ENCODE results near the gene FAM131B. TPM values are rescaled to one million over a fixed set of nuclear protein-coding genes. Genes with fewer than 3 reads are reported as not detected.

The FAM131B gene
- total and polyA plus RNA-seq, 8 donors = 0.60 to 2.3 (median 1.6) TPM

- H3K4me3 ChIP-seq = no peak overlapping the region
- H3K9me3 ChIP-seq = no peaks in the 10 kb centered on the region
- intact Hi-C loops (cut with DNase I) = no loop called here
- no peak overlapping the region for H3K27ac ChIP-seq
- TF ChIP-seq CTCF (IDR thresholded peaks at IDR 0.05) = no peak
- DNase-seq (no peak), ATAC-seq (no peak)
- peaks cover 0 to 20% of the 10 kb centered on the region in 2 donors for H3K36me3 ChIP-seq
- peaks cover 0 to 7% of the 10 kb centered on the region in 2 donors for H3K4me1 ChIP-seq
- H3K27me3 ChIP-seq = no peaks in the 10 kb centered on the region
Observed at GRCh38 chr7:143401265-143401664, 38.8 kb upstream of the FAM131B start.

- no peak for ATAC-seq
Observed at GRCh38 chr7:143399642-143400041, 37.1 kb upstream of the FAM131B start.

GRCh38 chr7:143399151-143399550 is 36.6 kb upstream of the FAM131B start:
- no peak overlapping the region for H3K27ac ChIP-seq
- ATAC-seq = no peak
- H3K4me1 ChIP-seq = peaks cover 7 to 18% of the 10 kb centered on the region in 2 donors
- no peaks in the 10 kb centered on the region for H3K9me3 ChIP-seq
- no peak for TF ChIP-seq CTCF (IDR thresholded peaks at IDR 0.05)
- intact Hi-C loops (cut with DNase I) = no loop called here
- H3K27me3 ChIP-seq = no peaks in the 10 kb centered on the region
- DNase-seq = no peak
- H3K36me3 ChIP-seq = peaks cover 0 to 20% of the 10 kb centered on the region in 2 donors
- H3K4me3 ChIP-seq = no peak overlapping the region

More at GRCh38 chr7:143399642-143400041, 37.1 kb upstream of the FAM131B start:
- TF ChIP-seq CTCF (IDR thresholded peaks at IDR 0.05) = no peak
- Histone ChIP-seq H3K4me1 (peaks cover 7 to 16% of the 10 kb centered on the region in 2 donors), H3K9me3 (no peaks in the 10 kb centered on the region), H3K27me3 (no peaks in the 10 kb centered on the region), H3K36me3 (peaks cover 0 to 20% of the 10 kb centered on the region in 2 donors), H3K27ac (no peak overlapping the region), H3K4me3 (no peak overlapping the region)
- intact Hi-C loops (cut with DNase I) = no loop called here
- peak in 1 of 4 donors; percentile 70 for DNase-seq

- ATAC-seq = no peak
- Histone ChIP-seq H3K4me1 (peaks cover 7 to 20% of the 10 kb centered on the region in 2 donors), H3K4me3 (no peak overlapping the region), H3K27me3 (no peaks in the 10 kb centered on the region), H3K9me3 (no peaks in the 10 kb centered on the region), H3K36me3 (peaks cover 0 to 20% of the 10 kb centered on the region in 2 donors), H3K27ac (no peak overlapping the region)
- no peak for DNase-seq
- intact Hi-C loops (cut with DNase I) = no loop called here
- TF ChIP-seq CTCF (IDR thresholded peaks at IDR 0.05) = no peak
Observed at GRCh38 chr7:143398616-143399015, 36.1 kb upstream of the FAM131B start.

- Histone ChIP-seq H3K4me1 (peaks cover 11 to 27% of the 10 kb centered on the region in 2 donors), H3K36me3 (peaks cover 0 to 26% of the 10 kb centered on the region in 2 donors), H3K27me3 (no peaks in the 10 kb centered on the region), H3K27ac (no peak overlapping the region), H3K9me3 (no peaks in the 10 kb centered on the region), H3K4me3 (no peak overlapping the region)
- ATAC-seq = no peak
- intact Hi-C loops (cut with DNase I) = no loop called here
- TF ChIP-seq CTCF (IDR thresholded peaks at IDR 0.05) = no peak
- DNase-seq = no peak
Observed at GRCh38 chr7:143397710-143398530, 35.4 kb upstream of the FAM131B start.

Measured in left lung (tissue), 10 donors.